ENCODE results near the gene KRTAP2-3. TPM values are rescaled to one million over a fixed set of nuclear protein-coding genes. Genes with fewer than 3 reads are reported as not detected.

Gene KRTAP2-3
- total RNA-seq, 3 donors from 2014 or later = not detected

DNA sequence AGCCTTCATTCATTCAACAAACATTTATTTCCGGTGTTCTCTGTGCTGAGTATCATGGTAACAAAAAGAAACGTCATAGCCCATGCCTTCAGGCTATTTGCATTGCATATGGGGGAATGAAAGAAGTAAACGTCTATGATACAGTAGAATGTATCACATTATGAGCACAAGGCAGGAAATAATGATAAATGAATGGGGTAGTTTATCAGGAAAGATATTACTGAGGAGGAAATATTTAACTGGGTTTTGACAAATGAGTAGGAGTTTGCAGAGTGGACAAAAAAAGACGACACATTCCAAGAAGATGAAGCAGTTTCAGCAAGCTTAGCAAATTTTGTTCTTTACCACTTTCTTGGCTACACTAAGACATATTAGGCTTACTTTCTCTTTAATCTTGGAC is 22.7 kb upstream of the KRTAP2-3 start:
- no peaks in the 10 kb centered on the region for H3K36me3 ChIP-seq (ENCODE audit: low read depth)
- DNase-seq (no peak), ATAC-seq (no peak)
- no peak overlapping the region for H3K4me3 ChIP-seq
- intact Hi-C loops (cut with DNase I, micrococcal nuclease) = no loop called here
- H3K9me3 ChIP-seq = no peaks in the 10 kb centered on the region
- no peaks in the 10 kb centered on the region for H3K4me1 ChIP-seq (ENCODE audit: low read depth)
- TF ChIP-seq, protein P1, sequence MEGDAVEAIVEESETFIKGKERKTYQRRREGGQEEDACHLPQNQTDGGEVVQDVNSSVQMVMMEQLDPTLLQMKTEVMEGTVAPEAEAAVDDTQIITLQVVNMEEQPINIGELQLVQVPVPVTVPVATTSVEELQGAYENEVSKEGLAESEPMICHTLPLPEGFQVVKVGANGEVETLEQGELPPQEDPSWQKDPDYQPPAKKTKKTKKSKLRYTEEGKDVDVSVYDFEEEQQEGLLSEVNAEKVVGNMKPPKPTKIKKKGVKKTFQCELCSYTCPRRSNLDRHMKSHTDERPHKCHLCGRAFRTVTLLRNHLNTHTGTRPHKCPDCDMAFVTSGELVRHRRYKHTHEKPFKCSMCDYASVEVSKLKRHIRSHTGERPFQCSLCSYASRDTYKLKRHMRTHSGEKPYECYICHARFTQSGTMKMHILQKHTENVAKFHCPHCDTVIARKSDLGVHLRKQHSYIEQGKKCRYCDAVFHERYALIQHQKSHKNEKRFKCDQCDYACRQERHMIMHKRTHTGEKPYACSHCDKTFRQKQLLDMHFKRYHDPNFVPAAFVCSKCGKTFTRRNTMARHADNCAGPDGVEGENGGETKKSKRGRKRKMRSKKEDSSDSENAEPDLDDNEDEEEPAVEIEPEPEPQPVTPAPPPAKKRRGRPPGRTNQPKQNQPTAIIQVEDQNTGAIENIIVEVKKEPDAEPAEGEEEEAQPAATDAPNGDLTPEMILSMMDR (IDR thresholded peaks at IDR 0.05) = no peak

DNA sequence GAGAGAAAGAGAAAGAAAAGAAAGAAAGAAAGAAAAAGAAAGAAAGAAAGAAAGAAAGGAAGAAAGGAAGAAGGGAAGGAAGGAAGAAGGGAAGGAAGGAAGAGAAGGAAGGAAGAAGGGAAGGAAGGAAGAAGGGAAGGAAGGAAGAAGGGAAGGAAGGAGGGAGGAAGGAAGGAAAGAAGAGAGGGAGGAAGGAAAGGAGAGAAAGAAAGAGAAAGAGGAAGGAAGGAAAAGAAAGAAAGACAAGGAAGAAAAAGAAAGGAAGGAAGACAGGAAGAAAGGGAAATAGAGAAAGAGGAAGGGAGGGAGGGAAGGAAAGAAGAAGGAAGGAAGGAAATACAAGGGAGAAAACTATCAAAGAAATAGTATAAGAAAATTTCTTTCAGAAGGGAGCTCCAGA is 16.9 kb upstream of the KRTAP2-3 start:
- intact Hi-C loops (cut with DNase I, micrococcal nuclease) = no loop called here

DNA sequence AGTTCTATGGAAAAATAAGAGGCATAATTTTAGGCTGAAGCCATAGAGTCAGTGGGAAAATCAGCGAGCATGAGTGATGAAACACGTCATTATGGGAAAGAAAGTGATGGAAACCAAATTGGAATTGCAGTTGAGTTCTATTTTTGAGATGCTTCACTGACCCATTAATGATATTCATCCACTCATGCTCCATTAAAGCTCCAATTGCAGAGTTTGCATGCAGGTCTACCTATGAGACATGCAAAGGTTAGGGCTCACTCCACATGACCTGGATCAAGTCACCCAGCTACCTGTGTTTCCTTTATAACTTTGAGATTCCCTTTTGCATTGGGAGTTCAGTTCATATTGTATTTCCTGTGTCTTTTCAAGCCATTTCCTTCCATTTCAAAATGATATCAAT is 13.8 kb upstream of the KRTAP2-3 start:
- no peak overlapping the region for H3K4me3 ChIP-seq
- intact Hi-C loops (cut with DNase I, micrococcal nuclease) = no loop called here
- TF ChIP-seq, protein P1 (IDR thresholded peaks at IDR 0.05) = no peak
- ATAC-seq = no peak
- no peaks in the 10 kb centered on the region for H3K4me1 ChIP-seq (ENCODE audit: low read depth)
- no peaks in the 10 kb centered on the region for H3K36me3 ChIP-seq (ENCODE audit: low read depth)
- H3K9me3 ChIP-seq = no peaks in the 10 kb centered on the region
- DNase-seq = no peak

More for the DNA sequence above, 16.9 kb upstream of the KRTAP2-3 start:
- Histone ChIP-seq H3K9me3 (no peaks in the 10 kb centered on the region), H3K36me3 (ENCODE audit: low read depth) (no peaks in the 10 kb centered on the region), H3K4me3 (no peak overlapping the region), H3K4me1 (ENCODE audit: low read depth) (no peaks in the 10 kb centered on the region)
- DNase-seq = no peak
- ATAC-seq = no peak
- TF ChIP-seq, protein P1 (IDR thresholded peaks at IDR 0.05) = no peak

DNA sequence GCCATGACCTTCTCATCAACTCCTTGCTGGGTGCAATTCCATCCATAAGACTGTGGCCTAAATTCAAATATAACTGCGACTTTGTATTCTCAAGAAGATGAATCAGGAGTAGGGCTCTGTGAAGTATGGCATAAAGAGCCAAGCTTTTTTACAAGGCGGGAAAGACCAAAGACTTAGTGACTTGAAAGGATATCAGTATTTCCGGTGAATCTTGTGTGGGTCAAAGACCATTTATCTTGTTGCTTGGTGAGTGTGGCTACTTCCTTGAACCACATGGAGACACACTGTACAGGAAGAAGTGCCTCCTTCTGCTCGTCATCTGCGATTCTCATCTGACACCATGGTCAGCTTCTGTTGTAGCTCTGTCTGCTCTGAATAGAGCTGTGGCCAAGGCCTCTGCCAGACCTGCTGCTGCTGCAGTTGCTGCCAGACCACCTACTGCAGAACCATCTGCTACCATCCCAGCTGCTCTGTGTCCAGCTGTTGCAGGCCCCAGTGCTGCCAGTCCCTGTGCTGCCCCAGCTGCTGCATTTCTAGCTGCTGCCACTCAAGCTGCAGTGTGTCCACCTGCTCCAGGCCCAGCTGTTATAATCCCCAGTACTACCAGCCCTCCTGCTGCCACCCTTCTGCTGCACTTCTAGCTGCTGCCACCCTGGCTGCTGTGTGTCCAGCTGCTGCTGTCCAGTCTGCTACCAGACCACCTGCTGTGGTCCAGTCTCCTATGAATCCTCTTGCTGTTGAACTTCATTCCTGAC is 11.9 kb upstream of the KRTAP2-3 start:
- H3K4me3 ChIP-seq = no peak overlapping the region

DNA sequence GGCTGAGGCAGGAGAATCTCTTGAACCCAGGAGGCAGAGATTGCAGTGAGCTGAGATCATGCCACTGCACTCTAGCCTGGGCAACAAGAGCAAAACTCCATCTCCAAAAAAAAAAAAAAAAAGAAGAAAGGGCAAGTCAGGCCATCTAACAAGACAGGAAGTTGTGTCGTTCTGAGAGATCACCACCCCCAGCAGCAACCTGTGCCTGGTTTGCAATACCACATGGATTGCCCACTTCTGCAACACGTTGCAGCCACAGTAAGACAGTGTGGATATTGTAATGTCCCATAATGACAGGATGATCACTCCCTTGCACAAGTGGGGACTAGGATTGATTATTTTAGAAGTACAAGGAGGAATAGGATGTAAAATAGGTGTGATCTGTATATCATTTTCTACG is 9.1 kb upstream of the KRTAP2-3 start:
- Histone ChIP-seq H3K4me1 (ENCODE audit: low read depth) (no peaks in the 10 kb centered on the region), H3K36me3 (ENCODE audit: low read depth) (no peaks in the 10 kb centered on the region), H3K4me3 (no peak overlapping the region), H3K9me3 (no peaks in the 10 kb centered on the region)
- TF ChIP-seq, protein P1 (IDR thresholded peaks at IDR 0.05) = no peak
- no peak for ATAC-seq
- DNase-seq = no peak
- intact Hi-C loops (cut with DNase I, micrococcal nuclease) = no loop called here

More for the DNA sequence above, 11.9 kb upstream of the KRTAP2-3 start:
- Histone ChIP-seq H3K9me3 (no peaks in the 10 kb centered on the region), H3K4me1 (ENCODE audit: low read depth) (no peaks in the 10 kb centered on the region), H3K36me3 (ENCODE audit: low read depth) (no peaks in the 10 kb centered on the region)
- ATAC-seq (no peak), DNase-seq (no peak)
- intact Hi-C loops (cut with DNase I, micrococcal nuclease) = no loop called here
- TF ChIP-seq, protein P1 (IDR thresholded peaks at IDR 0.05) = no peak

Data from mucosa of descending colon (tissue), 3 donors.